HG03045 (cell line): ENCODE measurements around the gene SUN5.

Experiments used
- ATAC-seq: cut with Tn5 transposase; IDR thresholded peaks from one replicate; pipeline ENCODE4 v1.9.1; 2021; ENCODE audit warnings: mild to moderate bottlenecking, moderate library complexity; ENCODE audit not compliant: unreplicated experiment

The SUN5 gene

DNA sequence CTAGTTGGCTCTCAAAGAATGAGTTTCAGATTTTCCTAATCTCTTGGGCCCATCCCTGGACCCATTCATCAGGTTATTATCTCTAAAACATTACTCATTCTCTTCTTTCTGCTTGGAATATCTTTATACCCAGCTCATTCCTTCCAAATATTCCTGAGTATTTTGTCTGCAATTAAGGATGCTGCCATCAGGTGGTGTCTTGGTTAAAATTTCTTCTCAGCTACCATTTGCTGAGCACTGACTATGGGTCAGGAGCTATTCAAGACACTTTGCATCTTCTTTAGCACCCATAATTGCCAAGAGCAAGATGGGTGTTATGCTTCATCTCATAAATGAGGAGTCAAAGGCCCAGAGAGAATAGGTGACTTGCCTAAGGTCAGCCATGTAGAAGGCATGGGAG is 8.4 kb downstream of the SUN5 start:
- ATAC-seq: no peak

DNA sequence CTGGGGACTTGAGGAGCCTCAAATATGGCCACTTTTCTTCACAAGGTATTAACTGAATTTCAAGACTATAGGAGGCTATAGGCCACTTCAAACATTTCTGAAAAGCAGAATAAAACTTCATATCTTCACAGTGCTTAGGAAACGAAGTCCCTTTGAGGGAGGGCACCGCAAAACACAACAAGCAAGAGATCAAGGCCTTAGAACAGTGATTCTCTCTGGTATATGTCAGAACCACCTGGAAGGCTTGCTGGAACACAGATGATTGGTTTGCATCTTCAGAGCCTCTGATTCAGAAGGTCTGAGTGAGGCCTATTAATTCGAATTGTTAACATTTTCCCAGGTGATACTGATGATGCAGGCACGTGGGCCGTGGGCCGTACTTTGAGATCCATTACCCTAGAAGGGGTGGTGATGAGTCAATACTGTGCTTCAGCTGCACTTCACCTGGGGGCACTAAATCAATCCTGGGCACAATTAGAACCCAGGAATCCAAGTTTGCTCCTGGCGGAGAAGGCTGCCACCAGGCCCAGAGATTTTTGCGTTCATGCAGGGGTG is 10.7 kb downstream of the SUN5 start:
- no peak for ATAC-seq

DNA sequence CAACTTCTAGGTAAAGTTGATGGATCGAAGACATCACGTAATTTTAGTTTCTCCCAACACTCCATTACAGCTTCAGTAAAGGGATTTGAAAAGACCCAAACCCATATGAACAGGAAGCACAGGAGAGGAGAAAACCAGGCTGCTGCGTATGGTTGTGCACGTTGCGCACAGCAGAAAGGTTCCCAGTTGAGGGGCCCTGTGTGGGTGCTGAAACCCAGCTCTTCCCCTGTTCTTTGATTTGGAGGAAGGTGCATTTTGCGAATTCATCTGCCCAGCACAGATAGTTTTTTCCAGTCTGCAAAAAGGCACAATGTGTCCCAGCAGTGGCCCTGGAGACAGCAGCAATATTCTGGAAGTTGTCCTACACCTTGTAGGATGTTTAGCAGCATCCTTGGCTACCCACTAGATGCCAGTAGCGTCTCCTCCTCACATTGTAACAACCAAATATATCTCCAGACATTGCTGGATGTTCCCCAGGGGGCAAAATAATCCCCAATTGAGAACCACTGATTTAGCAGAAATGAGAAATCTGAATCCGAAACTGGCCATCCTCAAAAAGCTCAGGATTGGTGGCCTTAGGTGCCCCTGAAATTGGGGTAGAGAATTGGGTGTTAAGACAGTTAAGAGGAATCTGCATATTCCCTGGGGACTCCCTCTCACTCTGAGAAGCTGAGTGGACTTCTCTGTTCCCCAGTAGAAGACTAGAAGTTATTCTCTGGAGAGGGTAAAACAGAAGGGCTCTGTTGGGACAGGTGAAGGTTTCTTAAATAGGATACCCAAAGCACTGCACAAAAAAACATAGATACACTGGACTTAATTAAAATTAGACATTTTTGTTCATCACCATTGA is 12.2 kb downstream of the SUN5 start:
- ATAC-seq: no peak

DNA sequence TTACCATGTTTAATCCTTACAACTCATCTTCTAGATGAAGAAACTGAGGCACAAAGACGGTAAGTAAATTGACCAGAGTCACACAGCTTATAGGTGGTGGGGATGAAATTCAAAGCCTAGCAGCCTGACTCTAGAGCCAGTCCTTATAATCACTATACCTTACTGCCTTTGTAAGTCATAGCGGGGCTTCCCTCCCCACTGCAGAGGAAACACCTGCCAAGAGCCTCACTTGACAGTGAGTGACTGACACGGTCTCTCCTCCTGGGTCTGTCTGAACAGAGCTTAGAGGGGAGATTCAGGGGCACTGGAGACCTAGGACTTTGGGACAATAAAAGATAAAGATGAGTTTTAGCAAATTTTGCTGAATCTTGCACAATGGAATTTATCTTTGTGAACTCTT is 12.8 kb downstream of the SUN5 start:
- no peak for ATAC-seq

DNA sequence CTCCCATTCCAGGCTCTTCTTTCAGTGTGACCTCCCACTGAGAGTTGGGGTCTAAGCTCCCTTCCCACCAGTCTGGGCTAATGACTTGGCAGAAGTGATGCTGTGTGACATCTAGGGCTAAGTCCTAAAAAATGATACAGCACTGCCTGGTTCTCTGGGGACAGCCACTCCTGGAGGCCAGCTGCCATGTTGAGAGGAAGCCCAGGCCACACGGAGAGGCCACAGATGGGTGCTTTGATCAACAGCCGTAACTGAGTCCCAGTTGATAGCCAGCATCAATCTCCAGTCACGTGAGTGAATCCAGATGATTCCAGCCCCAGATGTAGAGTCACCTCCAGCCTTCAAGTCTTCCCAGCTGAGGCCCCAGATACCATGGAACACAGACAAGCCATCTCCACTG is 13.8 kb downstream of the SUN5 start:
- ATAC-seq: no peak

DNA sequence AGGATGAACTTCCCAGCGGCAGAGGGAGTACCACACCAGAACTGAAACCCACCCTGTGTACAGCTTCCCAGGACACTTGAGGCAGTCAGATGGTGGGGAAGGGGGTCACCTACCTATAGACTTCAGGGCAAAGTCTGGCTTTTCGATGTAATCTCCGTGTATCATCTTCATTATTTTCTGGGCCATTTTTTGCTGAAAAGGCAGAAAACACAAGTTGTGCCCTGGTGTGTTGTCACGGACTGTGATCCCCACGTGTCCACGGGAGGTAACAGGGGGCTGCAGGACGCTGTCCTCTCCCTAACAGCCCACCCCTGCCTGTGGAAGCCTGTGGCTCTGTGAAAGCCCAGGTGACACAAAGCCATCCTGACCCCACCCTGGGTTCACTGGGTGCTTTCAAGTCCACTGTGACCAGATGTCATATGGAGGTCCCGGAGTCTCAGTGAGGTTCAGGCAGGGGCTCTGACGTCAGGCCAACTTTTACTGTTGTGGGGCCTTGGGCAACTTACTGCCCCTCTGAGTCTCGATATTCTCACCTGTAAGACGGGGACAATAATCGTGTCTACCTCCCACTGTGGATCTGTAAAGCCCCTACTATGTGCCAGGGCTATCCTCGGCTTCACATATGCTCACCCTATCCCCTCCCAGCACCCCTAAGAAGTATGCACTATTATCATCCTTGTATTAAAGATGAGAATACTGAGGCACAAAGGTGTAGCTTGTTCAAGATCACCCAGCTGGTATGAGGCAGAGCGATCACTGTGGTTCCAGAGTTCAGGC is 14.5 kb downstream of the SUN5 start:
- ATAC-seq: no peak

DNA sequence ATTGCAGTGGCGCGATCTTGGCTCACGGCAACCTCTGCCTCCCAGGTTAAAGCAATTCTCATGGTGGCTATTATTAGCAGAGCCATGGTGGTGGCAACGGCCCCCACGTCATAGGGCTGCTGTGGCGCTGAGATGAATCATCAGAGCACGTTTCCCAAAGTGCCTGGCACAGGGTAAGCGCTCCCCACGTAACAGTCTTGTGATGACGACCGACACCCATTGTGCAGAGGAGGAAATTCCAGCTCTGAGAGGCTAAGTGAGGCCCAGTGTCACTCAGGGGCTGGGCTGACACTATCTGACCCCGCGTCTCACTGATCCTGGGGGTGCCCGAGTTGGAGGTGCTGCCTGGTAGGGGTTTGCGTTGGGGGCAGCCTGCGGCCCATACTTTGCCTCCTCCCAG is 16.2 kb downstream of the SUN5 start:
- no peak for ATAC-seq

DNA sequence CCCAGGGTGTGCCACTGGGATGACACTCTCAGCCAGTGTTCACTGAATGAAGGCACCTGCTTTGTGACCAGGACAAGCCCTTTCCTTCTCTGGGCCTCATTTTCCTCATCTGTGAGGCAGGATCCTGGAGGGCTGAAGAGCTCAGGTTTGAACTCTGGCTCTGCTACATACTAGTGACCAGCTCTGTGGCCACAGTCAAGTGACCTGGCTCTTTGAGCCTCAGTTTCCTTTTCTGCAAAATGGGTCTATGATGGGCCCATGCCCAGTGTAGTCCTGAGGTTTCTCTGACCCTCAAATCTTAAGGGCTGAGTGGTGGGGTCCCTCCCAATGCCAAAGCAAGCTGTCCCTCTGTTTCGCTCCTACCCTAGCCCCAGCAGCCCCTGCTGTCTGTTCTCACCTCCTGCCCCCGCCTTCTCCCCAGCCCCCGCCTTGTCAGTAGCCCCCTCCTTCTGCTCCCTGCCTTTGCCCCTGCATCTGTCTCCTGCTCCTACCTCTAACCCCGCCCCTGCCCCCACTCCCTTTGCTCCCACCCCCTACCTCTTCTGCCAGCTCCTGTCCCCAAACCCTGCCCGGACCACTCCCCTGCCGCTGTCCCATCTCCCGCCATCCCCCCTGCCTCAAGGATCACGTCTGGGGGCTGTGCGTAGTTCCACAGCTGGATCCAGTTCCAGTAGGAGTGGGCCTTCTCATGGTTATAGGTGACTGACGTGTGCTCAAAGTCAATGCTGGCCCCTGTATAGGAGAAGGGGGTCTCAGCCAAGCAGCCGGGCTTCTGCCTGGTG is 17.0 kb downstream of the SUN5 start:
- no peak for ATAC-seq

DNA sequence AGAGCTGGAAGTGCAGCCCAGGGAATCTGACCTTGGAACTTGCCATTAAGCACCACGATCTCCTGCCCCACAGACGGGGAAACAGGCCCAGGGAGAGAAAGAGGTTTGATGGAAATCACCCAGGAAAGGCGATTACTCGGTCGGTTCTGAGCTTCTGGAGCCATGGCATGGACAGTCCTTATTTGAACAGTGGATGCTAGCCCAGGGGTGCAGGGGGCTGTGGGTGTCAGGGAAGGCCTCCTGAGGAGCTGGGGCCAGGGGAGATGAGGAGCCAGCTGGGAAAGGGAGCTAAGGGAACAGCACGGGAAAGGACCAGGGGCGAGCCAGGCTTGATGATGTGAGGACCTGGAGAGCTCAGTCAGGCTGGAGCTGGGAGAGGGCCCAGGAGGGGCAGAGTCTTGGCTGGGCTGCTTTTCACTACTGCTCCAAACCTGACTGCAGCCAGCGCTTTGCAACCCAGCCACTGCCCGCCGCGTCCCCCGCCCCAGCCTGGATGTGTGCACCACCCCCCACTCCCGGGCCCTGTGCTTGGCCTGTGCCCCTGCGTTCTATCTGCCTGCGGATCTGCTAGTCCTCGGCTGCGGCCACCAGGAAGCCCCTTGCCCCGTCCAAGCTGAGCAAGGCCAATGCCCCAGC is 17.8 kb downstream of the SUN5 start:
- no peak for ATAC-seq

DNA sequence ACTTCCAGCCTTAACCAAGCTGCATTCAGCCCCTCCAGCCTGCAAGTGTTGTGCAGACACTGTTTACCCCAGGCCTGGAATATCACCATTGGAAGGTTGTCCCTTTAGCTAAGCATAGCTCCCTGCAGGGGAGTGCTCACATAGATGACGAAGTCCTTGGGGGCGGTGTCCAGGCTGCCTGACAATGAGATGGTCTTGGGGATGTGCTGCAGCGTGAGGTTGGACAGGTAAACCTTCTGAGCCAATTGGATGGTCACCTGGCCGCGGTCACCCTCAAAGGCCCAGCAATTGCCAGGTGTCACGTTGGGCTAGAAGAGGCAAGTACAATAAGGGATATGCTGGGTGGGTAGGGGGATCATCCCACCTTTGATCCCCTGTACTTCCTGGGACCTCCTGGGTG is 18.6 kb downstream of the SUN5 start:
- no peak for ATAC-seq

DNA sequence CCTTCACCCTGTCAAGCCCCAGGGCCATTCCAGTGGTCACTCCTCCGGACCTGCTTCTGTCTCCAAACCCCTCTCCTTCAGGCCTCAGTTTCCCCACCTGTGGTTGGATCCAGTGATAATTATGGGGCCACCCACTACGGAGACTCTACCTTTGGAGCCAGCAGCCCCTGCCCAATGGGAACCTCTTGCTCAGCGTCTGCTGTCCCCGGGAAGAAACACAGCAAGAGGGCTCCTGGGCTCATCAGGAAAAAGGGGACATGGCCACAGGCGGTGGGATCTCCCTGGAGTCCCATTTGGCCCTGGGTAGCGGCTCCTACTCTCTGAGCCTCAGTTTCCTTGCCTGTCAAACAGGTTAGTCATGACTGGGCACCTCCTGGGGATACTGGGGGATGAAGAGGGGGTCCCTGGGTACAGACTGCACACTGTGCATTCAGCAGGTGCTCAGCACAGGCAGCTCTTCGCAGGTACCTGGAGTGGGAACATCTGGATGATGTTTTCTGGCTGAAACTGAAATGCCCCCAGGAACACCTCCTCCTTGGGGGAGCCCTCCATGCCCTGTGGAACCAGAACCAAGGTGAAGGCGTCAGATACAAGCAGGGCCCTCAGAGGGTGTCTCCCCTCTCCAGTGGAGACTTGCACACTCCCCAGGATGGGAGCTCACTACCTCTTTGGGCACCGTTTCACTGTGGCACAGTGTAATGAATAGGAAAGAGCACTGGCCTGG is 19.4 kb downstream of the SUN5 start:
- no peak for ATAC-seq

DNA sequence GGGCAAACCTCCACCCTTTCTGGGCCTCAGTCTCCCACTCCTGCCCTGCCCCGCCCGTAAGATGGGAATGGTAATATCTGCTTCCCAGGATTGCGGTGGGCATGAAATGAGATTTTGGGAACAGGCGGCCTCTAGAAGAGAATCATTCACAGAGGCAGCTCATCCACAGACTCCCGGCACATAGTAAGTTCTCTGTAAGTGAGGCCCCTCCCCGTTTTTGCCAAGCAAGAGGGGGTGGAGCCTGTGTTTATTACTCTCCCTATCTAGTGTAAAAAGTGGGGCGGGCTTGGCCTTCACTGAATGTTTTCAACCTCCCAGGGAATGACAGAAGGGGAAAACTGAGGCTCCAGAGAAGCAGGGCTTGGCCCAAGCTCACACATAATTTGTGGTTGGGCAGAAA is 20.0 kb downstream of the SUN5 start:
- no peak for ATAC-seq

DNA sequence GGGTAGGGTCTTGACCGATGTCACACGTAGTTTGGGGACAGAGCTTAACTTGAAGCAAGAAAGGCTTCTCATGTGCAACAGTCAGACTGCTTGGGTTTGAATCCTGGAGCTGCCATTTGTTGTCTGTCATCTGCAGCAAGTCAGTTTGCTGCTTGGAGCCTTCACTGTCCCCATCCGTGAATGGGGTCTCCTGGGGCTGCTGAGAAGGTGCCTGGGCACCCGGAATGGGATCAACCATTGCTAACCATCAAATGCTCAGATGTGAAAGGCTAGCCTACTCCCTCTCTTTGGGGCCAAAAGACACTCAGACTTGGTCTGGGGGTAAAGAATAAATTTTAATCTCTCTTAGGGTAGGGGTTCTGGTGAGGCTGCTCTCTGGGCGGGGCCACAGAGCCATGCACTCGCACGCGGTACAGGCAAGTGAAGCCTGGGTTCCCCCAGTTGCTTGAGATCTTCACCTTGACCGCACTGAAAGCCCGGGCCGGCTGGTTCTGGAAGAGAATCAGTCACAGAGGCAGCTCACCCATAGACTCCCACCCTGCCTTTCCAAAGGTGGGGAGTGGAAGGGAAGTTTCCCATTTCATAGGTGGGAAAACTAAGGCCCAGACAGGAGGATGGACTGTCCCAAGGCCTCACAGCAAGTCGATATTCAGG is 20.6 kb downstream of the SUN5 start:
- no peak for ATAC-seq

DNA sequence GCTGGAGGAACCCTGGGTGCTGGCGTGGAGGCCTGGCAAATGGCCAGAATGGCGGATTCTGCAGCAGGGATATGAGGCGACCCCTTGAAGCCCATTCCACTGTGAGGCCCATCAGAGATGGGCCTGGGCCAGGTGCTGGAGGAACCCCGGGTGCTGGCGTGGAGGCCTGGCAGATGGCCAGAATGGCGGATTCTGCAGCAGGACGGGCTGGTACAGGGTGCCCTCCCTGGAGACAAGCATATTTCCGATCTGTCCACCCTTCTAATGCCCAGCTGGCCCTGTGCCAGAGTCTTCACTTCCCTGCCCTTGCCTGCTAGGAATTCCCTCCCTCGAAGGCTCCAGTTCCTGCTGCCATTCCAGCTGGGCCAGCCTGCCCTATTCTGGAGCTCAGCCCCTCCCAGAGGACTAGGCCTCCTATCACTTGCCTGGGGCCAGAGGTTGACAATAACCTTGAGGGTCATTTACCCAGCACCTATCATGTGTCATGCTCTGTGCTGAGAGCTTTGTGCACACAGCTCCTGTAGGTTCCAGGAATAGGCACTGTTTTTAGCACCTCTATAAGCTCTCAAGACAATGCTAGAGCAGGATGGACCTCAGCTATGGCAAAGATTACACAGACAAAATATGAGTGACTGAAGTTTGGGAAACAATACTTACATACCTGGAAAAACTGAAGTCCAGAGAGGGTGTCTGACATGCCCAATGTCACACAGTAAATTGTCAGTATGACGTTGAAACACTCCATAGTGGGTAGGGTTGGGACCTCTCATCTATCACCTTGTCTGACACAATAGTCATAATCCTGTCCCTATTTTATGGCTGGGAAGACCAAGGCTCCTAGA is 21.4 kb downstream of the SUN5 start:
- ATAC-seq: no peak

DNA sequence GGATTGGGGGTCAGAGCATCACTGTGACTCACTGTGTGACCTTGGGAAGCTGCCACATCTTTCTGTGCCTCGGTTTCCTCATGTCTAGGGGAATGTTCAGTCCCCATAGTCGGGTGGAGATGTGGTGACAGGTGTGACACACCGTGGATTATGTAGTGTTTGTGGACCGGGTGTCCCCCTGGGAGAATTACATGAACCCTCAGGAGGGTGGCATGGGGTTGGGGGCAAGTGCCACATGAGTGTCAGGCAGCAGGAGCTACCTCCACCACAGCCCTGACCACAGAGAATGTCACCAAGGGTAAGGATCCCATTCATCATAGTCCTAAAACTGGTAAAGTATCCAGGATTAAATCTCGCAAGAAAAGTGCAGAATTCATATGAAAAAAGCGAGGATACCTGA is 23.2 kb downstream of the SUN5 start:
- ATAC-seq: no peak

DNA sequence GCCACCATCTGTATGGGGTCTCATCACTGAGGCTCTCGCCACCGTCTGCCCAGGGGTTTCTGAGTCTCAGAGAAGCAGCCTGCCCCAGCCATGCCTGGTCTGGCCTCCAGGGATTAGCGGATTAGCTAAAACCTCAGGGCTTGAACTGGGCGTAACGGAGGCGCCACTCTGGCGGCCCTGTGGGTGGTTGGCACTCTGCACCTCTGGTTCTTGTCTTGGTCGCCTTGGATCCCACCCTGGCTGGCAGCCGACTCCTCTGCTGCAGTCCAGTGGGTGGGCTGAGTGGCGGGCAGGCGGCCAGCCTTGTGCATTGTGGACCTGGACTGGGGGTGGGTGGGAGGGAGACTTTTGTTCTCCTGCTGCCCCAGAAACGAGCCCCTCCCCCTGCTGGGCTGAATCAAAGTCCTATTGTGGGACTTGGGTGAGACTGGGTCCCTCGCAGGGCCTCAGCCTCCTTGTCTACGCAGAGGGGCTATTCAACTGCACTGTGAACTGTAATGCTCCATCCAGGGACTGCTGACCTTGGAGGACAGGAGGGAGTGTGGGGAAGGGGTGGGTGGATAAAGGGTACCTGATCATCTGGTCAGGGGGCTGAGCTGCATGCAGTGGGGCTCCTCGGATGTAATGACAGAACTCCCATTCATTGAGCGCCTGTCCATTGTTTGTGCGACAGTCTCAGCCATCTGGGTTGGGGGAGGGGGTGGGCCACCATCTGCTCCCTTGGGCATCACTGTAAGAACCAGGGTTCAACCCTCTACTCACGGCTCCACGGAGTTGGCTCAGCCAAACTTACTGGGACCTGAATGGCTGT is 23.9 kb downstream of the SUN5 start:
- ATAC-seq: no peak

DNA sequence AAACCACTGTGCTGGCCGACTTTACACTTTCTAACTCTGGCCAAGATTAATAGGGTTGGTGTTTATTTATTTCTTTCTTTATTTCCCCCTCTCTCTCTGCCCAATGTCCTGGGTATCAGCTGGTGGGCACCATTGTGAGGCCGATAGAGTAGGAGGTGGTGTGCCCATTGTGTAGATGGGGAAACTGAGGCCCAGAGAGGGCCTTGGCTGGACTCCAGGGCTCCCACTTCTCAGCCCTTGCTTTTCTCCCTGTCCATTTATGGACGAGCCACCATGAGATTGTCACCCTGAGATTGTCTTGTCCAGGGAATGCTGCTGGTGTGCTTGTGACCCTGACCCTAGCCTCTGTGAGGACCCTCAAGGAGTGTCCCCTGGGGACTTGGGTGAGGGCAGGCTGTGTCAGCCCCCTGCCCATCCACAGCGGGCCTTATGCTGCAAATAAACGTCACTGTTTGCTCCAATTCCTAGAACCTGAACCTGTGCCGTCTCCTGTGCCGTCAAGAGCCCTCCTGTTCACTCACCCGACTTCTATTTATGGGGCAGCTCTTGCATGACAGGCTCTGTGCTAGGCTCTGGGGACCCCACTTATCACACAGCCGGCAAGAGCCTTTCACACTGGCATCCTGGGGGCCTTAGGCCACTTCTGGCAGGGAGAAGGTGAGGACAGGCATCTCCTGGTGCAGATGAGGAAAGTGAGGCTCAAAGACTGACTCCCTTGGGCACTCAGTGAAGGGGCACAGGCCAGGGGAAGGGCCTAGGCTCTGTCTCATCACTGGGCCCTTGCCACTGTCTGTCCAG is 24.8 kb downstream of the SUN5 start:
- no peak for ATAC-seq
